Transverse colon (tissue), 4 donors: ENCODE measurements around the gene MX2.

Experiments used
- POLR2A ChIP-seq: fragments of 450-650 bp; IDR thresholded peaks from one replicate; pipeline ENCODE4 v1.6.1; 2016; ENCODE audit warnings: antibody characterized with exemption, mild to moderate bottlenecking, moderate library complexity
- POLR2AphosphoS5 ChIP-seq, 3 donors: sonication (generic); formaldehyde crosslinking; IDR thresholded peaks; one replicate each; pipeline ENCODE4 v1.6.1; 2016; ENCODE audit warnings: antibody characterized with exemption in 3 of 3
- TF ChIP-seq, protein P1 (sequence below), 5 experiments: fragments of 200-600 bp in 3 of 5; fragments of 450-650 bp in 2 of 5; sonication (generic) in 3 of 5; IDR thresholded peaks; 1 replicate in 2 of 5; 2 replicates in 3 of 5; pipeline ENCODE4 v1.5.1; 2016 to 2017; ENCODE audit warnings: antibody characterized with exemption in 5 of 5, inconsistent platforms in 3 of 5, mild to moderate bottlenecking in 2 of 5, moderate library complexity in 1 of 5

DNA sequence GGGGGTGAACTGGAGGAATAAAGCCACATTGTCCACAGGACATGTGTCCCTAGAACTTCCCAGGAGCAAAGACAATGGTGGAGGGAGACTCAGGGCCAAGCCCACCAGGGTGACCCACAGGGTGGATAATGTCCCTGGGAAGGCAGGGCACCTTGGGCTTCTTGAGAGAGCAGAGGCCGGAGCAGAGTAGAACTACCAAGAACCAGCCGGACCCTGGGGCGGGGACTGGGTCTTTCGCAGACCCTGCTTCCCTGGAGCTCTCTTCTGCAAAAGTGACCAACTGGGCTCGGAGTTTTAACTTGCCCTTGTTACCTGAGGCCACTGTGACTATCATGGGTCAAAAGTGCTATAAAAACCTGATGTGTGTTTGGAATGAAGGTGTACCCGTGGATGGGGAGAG lies 46.1 kb upstream of the MX2 start:
- TF ChIP-seq, protein P1, sequence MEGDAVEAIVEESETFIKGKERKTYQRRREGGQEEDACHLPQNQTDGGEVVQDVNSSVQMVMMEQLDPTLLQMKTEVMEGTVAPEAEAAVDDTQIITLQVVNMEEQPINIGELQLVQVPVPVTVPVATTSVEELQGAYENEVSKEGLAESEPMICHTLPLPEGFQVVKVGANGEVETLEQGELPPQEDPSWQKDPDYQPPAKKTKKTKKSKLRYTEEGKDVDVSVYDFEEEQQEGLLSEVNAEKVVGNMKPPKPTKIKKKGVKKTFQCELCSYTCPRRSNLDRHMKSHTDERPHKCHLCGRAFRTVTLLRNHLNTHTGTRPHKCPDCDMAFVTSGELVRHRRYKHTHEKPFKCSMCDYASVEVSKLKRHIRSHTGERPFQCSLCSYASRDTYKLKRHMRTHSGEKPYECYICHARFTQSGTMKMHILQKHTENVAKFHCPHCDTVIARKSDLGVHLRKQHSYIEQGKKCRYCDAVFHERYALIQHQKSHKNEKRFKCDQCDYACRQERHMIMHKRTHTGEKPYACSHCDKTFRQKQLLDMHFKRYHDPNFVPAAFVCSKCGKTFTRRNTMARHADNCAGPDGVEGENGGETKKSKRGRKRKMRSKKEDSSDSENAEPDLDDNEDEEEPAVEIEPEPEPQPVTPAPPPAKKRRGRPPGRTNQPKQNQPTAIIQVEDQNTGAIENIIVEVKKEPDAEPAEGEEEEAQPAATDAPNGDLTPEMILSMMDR (IDR thresholded peaks at IDR 0.05), result no peak
- TF ChIP-seq POLR2A, result no peak
- TF ChIP-seq POLR2AphosphoS5 (IDR thresholded peaks at IDR 0.05), result no peak
